Activated CD8-positive, alpha-beta memory T cell treated with anti-CD3 and anti-CD28 coated beads for 48 hours (primary cell): ENCODE data around the gene HDAC4.

Experiments used
- DNase-seq, 3 experiments: peaks; one replicate each; pipeline ENCODE4 v3.0.0-alpha.2; 2020; ENCODE audit warnings: low read depth in 2 of 3, low spot score in 2 of 3

HDAC4 gene

DNA sequence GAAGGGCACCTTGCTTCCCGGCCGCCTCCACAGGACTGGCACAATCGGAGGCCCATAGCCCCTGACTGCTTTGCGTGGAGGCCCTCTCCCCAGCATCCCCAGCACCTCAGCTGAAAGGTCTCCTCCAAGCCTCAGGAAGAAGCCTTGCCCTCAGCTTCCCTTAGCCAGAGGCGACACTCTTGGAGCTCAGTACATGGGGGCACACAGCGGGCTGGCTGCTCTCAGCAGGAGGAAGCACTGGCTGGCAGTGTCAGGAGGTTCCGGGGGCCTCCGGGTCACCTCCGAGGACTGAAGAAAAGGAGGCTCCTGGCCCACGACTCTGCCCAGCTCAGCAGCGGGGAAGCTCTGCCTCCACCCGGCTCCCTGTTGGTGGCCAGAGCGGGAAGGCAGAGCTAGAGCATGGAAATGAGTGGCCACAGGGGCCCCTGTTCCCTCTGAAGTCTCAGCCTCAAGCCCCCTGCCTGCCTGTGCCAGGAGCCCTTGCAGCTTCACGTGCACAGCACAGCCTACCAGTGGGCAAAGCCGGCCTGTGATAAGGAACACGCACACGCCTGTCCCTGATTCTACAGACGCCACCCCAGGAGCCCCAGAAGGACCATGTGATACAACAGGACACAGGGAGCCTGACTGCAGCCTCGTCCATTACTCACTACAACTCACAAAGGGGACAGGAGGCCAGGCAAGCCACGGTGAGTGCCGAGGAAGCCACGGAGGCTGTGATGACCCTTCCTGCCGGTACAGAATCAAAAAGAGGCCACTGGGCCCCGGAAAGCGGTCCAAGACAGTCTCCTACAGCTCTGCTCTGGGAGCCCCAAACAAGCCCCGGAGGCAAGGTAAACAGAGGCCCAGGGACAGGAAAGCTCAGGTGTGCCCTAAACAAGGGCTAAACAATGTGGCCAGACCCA is 15.5 kb downstream of the HDAC4 start:
- DNase-seq, result no peak

- DNase-seq, result no peak
These were observed 17.1 kb downstream of the HDAC4 start for GRCh38 chr2:239383759-239384156.

DNA sequence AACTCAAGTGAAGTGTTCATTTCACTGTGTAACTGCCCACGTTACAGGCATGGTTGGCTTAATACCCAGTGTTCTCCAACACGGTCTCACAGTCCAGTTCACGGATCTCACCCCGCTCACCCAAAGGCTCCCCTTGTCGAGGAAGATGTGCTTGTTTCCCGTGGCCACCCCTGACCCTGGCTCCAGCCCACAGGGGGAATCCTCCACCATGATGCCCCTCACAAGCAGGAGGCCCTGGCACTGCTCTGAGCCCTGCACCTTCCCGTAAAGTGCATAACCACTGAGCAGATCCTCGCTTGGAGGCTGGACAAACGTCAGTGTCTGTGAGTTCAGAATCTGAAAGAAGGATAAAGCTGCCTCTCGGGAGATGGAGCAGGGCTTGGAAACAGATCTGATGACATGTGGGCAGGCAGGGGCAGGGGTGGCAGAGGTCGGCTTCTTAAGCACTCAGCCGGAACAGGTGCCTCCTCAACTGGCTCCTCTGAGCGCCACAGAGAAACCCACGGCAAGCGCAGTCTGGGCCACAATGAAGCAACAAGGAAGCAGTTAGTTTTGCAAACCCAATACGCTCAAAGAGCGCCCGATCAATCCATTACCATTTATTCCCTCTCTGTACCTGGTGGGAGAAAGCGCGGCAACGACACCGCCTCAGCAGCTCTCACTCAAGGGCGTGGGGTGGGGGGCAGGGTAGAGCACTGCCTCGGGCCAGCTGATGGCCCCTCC is 17.6 kb downstream of the HDAC4 start:
- no peak for DNase-seq

GRCh38 chr2:239382384-239382880 is 18.4 kb downstream of the HDAC4 start:
- no peak for DNase-seq

- DNase-seq, result no peak
These were observed 19.1 kb downstream of the HDAC4 start for GRCh38 chr2:239381709-239382134.

DNA sequence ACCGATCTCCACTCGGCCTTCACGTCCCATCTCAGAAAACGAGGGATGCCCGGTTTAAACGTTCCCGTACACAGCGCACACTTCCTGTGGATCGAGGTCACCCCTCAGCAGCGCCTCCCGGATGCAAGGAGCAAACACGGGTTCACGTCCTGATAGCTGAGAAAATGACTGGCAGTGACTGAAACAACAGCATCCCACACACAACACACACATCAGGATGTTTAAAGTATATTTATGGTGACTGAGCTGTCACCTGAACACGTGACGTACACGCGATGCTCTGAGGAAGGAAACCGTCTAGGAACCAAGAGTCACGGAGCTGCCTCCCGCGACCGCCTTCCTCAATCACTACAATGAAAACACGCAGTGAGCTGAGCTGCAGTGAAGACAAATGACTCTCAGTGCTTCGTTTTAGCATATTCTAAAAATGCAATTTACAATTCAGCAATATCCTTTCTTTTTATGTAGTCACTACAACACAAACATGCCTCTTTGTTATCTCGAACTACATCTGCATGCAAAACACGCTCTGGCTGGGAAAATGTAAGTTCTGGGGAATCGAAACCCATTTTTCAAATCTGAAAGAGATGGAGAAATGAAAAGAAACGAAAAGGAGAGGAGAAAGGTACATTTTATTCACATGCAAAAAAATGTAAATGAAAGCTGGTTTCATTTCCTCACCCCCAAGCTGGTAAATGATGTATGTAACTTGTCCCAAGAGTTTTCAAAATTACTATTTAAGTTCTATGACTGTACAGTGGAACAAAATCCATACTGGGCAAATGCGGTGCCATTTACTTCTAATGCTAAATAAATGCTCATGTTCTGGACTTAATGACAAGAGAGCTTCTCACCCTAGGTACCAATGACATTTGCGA is 19.8 kb downstream of the HDAC4 start:
- peak in 1 of 3 experiments; percentile 27 for DNase-seq

GRCh38 chr2:239379641-239380170 is 21.1 kb downstream of the HDAC4 start:
- no peak for DNase-seq

- no peak for DNase-seq
These were observed 21.7 kb downstream of the HDAC4 start for GRCh38 chr2:239378918-239379640.

DNA sequence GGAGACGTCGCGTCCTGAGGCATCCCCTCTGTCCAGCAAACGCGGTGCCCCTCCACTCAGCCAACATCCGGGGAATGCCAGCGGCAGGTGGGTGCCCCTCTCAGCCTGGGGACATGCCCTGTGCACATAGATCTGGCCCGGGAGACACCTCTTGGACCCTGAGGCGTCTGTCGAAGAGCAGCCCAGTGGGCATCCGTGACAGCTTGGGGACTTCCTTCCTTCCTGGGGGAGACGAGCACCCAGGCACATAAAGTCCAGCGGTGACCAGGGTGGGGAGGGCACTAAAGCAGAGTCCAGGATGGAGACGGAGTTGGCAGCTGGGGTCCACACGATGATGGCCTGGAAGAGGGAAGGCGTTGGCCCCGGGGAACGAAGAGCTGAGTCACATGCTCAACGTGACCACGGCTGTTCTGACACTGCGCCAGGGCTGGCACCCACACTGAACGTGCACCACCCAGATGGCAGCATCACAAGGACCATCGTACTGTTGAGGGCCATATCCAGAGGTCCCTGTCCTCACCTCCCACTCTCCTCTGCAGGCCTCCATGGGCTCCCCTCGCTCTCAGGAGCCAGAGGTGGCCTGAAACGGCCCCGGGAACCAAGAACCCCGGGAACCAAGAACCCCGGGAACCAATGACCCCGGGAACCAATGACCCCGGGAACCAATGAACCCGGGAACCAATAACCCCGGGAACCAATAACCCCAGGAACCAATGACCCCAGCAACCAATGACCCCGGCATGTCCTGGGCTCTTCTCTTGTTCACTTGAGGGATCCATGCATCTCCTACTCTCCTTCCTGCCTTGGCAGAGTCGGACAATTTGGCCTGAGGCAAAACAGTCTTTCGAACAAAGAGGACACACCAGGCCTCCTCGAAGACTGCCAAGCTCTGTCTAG is 22.6 kb downstream of the HDAC4 start:
- no peak for DNase-seq

DNA sequence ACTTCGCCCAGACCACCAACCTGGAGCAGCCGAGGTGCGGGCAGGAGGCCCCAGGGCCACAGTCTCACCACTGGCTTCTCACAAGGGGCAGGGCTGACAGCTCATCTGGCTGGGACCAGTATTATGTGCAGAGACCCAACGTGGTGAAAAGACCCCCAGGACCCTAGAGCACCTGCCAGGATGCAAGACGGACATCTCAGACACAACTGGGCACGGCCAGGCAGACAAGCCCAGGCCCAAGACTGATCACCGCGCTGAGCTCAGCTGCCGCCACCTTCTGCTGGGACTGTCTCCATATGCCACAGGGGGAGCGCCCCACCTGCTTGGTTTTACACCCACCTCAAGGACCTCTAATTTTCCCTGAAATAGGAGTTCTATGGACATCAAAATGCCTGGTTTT is 23.2 kb downstream of the HDAC4 start:
- no peak for DNase-seq

DNA sequence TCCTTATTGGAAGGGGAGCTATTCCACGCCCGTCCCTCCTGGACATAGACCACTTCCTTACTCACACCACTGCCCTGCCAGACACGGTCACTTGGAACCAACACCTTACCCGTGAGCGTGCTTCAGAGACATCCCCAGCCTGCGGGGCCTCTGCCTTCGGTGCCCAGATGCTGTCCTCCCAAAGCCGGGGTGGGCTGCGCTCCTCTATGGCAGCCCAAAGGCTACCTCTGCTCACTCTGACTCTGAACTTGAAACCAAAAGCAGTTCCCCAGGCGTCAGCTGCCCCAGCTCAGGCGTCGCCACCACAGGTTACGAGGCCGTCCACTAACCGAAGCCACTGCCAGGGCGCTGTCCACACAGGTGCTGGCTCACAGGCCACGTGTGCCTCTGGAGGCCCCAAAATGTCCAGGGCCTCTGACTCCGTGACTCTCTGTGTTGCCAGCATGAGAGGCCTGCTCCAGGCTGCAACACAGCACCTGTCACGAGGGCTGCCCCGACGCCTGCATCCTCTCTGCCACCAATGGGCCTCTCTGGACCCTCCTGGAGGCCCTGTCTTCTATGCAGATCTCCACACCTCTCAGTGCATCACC is 23.8 kb downstream of the HDAC4 start:
- DNase-seq, result no peak

DNA sequence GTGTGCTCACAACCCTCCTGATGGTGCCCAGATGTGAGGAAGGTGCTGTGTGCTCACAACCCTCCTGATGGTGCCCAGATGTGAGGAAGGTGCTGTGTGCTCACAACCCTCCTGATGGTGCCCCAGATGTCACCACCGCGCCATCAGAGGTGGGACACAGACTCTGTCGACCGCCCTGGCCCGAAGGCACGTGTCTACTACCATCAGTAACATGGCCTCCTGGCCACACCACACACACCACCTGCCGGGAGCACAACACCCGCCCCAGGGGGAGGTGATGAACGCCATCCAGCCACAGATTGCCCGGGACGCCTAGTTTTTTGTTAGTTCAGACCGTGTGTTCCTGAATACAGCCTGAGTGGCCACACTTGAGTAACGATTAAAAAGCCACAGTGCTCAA is 24.5 kb downstream of the HDAC4 start:
- DNase-seq, result no peak

DNA sequence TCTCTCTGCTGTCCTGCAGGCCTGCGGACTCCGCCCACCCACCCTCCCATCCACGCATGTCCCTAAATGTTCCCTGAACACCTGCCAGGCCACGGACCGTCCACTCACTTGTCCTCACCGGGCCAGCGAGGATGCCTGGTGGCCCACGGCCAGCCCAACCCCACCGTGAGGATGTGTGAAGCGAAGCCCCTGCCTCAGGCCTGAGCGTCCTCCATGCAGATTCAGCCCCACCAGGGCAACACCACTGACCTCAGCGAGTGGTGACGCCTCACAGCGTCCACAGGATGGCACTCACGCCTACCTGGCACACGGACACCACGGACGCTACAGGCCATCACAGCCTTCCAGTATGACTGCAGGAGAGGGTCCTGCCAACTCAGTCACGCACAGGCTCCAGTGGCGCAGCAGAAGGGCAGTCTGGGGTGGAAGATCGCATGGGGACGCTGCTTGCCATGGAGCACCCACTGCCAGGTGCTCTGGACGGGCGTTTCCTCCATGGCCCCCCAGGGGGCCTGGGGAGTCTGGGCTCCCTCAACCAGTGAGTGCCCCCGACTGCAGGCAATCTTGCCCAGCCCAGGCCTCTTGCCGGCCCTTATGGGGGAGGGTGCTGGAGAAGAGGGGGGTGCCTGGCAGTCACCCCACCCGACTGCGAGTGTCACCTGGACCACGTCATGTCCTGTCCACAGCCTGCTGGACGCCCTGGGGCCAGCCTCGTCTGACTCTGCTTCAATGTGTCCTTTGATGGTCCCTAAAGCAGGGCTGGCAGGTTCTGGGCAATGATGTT is 25.4 kb downstream of the HDAC4 start:
- DNase-seq, result no peak

GRCh38 chr2:239374896-239375277 is 25.9 kb downstream of the HDAC4 start:
- no peak for DNase-seq

- no peak for DNase-seq
These were observed 28.0 kb downstream of the HDAC4 start for GRCh38 chr2:239372835-239373234.

- DNase-seq, result no peak
These were observed 28.8 kb downstream of the HDAC4 start for GRCh38 chr2:239371726-239372686.
